ENCODE results near the gene GRK5. TPM values are rescaled to one million over a fixed set of nuclear protein-coding genes. Genes with fewer than 3 reads are reported as not detected.

The GRK5 gene
- total RNA-seq, 1 experiment from 2014 or later: 1.5 TPM

DNA sequence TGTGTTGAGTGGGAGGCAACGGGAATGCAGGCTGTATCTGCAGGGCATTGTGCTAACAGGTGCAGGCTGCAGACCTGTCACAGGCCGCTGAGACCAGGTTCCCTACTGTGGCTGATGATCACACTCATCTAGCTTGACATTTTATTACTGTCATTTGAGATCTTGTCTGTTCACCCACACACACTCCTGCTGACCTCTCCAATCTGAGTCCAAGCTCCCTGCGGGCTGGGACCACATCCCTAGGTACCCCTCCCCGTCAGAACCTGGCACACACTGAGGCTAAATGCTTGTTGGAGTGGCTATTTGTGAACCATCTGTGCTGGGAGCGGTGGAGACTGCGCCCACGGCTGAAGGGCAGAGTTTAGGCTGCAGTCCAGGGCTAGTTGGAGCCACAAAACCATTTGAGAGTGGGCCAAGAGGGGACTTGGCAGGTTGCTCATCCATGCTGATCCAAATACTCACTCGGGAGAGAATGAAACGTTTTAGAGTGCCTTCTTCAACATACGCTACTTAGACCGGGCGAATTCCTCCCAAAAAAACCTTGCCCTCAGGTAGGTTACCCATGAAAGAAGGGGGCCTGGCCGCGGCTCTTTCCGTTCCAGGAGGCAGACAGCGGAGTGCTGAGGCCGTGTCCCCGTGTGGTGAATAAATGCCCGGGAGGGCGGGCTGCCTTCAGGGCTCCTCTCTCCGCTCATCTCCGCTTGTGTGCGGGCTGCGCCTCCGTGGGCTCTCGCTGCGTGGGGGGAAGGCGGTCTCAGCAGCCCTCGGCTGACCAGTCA is 170.8 kb downstream of the GRK5 start:
- no peak for DNase-seq (ENCODE audit: low read depth)

DNA sequence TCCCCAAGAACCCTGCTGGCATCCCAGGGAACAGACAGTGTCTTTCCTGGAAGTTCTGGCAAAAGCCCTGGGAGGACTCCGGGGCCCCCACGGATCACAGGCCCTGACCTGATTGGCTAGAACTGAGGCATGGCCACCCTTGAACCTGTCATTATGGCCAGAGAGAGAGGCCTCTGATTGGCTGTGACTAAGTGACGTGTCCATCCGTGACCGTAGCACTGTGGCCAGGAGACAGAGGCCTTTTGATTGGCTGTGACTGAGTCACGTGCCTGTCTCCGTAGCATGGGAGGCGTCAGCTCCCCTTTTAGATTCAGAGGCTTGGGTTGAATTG is 171.3 kb downstream of the GRK5 start:
- peak; percentile 84 for DNase-seq (ENCODE audit: low read depth)

DNA sequence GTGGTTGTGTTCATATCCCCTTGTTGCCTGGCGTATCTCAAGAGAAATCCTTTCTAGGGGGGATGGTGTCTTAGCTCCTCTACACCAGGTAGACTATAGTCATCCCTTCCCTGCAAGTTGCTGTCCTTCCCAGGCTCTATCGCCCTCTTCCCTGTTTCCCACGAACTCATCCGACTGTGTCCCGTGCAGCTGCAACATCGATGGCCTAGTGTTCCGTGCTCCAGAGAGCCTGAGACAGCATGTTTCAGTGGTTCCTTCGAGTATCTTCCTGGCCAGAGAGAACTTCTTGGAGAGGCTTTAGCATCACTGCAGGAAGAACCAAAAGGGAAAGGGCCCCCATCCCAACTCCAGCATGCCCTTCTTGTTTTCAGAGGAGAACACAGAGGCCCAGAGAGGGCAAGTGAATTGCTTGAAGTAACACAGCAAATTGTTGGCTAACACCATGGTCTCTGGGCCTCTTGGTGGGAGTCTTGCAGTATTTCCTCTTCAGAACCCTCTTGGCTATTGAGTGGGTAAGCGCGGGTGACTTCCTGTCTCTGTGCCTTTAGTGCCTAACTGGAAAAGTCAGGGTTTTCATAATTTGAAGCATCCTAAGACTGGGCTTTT is 172.2 kb downstream of the GRK5 start:
- no peak for DNase-seq (ENCODE audit: low read depth)

DNA sequence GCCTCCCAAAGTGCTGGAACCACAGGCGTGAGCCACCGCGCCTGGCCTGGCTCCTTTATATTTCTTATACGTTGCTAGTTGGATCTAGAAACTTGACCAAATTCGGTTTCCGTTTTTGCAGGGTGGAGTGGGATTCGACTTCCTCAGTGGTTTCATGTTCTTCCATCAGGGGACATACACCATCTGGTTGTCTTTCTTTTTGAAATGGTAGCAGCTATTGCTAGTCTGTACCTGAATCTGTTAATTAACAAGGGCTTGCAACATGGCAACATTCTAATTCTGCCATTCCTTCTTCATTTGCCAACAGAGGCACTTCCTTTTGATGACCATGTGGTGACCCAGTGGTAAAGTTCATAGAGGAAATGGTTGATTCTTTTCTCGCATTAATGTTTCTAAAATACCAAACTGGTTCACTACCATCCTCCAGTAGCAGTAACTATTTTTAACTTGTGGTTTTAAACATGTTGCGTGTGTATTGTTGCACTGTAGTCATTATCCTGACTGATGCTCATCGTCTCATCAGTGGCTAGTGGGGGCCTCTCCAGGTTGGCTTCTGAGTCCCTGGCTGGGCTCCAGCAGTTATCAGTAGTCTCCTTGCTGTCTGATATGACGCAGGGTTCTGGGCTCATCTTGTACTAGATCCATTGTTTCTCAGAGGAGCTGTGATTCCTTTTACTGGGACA is 175.9 kb downstream of the GRK5 start:
- no peak for DNase-seq (ENCODE audit: low read depth)

DNA sequence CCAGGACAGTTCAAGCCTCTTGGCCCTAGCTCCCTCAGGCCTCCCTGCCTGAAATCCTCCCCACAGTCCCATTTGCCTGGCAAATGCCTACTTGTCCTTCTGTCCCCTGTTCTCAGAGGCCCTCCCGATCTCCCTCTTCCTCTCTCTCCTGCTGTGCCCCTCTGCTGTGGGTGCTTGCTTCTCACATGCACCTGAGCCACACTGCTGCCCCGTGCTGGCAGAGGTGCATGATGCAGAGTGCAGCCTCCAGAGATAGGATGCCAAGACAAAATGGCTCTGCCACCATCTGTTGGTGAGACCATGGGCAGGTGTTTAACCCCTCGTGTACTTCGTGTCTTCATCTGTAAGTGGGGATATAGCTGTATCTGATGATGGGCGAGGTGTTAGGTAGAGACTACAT is 176.8 kb downstream of the GRK5 start:
- no peak for DNase-seq (ENCODE audit: low read depth)

DNA sequence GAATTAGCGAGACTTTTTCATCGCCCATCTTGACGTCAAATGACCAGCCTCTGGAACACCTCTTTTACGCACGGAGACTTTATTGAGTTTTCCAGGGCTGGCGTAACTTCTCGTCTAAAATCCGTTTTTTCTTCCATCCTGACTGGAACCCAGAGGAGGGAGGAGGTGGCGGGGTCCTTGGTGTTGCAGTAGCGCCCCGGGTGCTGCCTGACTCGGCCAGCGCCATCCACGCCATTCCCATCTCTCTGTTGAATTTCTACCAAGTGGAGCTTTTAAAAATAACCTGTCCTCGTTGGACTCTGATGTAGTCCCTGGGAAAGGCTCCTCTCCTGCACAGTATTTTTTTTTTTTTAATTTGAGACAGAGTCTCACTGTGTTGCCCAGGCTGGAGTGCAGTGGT is 179.3 kb downstream of the GRK5 start:
- DNase-seq (ENCODE audit: low read depth): no peak

DNA sequence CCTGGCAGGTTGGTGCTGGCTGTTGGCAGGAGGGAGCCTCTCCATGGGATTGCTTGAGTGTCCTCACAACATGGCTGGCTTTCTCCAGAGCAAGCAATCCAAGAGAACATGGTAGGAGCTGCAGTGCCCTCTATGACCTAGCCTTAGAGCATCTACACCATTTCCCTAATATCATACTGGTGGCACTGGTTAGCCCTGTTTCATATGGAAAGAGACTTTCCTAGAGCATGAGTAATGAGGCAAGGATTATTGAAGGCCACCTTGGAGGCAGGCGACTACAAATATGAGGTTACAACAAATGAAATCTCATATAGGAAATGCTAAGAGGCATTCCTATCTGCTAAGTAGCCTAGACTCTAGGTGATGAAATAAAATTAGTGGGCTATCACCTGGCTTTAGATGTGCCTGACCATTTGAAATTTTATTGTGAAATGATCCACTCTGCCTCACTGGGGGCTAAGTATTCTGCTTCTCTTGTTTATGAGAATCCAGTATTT is 181.5 kb downstream of the GRK5 start:
- DNase-seq (ENCODE audit: low read depth): no peak

DNA sequence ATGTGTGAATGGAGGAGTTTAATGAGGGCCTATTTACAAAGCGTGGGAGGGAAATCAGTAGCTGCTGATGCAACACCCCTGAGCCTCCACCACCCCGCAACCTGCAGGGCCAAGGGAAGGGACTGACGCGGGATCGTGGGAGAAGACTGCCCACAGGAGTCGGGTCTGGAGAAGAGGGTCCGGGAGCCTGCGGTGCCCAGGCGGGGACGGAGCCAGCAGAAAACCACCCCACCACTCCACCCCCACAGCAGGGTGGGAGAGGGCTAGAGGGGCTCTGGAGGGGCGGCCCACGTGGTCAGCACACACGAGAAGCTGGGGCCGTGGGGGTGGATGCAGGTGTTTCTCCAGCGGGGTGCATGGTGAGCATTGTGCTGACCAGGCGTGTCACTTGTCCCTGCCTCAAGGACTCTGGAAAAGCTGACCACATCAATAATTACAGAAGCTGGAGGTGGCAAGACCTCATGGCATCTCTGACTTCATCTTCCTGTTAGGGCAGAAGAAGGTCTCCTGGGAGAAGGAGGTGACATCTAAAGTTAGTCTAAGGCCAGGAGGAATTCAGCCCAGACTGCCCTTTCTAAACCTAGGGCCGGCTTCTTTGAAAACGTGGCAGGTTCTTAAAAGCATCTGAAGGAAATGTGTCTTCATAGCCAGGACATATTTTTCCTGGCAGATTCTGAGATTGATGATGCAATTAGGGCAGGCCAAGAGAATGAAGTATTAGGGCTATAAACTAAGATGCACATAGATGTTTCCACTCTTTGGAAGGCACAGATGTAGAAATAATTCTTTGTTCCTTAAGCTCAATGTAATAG is 184.3 kb downstream of the GRK5 start:
- DNase-seq (ENCODE audit: low read depth): no peak

DNA sequence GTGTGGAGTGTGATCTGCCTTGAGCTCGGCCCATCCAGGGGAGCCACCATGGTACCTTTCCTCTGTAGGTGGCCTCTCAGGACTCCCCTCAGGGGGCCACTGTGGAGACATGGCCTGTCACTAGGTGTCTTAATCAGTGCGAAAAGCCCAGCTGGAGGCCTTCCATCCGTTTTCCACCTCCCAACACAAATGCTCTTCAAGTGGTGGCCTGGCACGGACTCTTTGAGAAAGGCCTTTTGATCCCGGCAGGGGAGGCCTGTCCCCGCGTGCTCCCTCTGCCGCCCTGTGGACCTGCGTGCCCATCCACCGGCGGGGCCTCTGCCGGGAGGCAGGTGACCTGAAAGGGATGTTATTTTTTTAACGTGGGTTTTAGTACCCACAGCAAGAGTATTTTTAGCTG is 185.6 kb downstream of the GRK5 start:
- no peak for DNase-seq (ENCODE audit: low read depth)

DNA sequence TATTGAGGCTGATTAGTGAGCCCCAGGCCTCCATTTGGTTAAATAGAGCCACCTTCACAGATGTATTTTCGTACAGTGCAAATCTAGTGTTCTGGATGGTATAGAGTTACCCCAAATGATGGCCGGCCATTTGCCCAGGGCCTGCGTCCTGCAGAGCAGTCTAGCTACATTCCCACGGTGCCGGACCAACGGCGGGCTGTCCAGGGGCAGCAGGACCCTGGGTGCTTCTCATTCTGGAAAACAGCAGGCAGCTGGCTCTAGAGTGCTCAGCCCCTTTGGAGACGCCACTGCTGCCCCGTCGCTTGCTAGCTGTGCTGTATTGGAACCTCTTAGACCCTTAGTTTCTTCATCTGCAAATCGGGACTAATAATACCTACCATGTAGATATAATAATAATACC is 186.1 kb downstream of the GRK5 start:
- no peak for DNase-seq (ENCODE audit: low read depth)

DNA sequence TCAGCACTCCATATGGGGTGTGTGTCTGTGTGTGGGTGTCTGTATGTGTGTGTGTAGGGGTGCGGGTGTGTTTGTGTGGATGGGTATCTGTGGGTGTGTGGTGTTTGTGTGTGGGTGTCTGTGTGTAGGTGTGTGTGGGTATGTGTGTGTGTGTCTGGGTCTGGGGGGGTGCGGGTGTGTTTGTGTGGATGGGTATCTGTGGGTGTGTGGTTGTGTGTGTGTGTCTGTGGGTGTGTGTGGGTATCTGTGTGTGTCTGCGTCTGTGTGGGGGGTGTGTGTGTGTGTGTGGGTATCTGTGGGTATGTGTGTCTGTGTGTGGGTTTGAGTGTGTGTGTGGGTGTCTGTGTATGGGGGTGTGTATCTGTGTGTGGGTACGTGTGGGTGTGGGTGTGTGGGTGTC is 186.5 kb downstream of the GRK5 start:
- DNase-seq (ENCODE audit: low read depth): no peak

DNA sequence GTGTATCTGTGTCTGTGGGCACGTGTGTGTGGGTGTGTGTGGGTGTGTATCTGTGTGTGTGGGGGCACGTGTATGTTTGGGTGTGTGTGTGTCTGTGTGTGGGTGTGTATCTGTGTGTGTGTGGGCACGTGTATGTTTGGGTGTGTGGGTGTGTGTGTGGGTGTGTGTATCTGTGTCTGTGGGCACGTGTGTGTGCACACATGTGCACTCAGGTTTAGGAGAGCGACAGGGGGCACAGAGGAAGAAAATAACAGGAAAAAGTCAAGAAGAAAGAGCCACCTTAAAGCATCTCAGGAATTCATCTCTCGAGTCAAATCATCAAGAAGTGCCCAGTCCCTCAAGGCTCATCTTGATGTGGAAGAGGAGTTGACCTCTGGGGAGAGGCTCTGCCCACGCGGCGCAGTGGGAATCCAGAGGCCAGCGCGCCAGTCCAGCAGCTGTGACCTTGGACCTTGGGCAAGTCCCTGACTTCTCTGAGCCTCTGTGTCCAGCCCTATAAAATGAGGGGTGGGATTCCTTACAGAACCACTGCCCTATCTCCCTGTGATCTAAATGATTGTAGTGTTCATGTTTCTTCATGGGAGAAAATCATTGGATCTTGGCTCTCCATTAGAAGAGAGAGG is 187.4 kb downstream of the GRK5 start:
- DNase-seq (ENCODE audit: low read depth): no peak

DNA sequence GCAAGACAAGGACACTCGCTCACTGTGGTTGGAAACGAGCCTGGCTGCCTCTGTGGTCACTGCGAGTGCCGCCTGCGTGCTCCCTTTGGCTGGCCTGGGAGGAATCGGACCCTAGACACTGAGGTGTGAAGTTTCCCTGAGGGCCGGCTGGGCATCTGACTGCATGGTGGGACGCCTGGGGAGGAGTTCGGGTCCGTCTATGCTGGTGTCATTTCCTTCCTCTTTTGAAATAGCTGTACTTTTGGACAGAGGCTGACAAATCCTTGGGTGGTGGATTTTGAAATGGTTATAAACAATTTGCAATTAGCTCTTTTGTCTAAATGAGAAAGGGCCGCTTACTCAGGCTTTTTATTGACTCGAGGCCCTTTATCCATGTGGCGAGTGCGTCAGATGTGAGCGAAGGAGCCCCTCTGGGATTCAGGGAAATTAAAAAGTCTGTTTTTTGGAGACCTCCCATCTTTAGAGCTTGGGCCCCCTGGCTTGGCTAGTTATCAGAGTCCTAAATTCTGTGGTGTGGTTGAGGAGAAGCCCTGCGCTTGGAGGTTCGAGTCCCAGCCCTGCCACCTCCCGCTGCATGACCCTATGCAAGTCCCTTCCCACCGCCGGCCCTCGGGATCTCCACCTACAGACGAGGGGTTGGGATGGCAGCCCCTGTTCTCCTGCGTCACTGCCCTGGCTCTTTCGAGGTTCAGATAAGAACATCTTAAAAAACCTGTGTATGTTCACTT is 188.1 kb downstream of the GRK5 start:
- DNase-seq (ENCODE audit: low read depth): no peak

DNA sequence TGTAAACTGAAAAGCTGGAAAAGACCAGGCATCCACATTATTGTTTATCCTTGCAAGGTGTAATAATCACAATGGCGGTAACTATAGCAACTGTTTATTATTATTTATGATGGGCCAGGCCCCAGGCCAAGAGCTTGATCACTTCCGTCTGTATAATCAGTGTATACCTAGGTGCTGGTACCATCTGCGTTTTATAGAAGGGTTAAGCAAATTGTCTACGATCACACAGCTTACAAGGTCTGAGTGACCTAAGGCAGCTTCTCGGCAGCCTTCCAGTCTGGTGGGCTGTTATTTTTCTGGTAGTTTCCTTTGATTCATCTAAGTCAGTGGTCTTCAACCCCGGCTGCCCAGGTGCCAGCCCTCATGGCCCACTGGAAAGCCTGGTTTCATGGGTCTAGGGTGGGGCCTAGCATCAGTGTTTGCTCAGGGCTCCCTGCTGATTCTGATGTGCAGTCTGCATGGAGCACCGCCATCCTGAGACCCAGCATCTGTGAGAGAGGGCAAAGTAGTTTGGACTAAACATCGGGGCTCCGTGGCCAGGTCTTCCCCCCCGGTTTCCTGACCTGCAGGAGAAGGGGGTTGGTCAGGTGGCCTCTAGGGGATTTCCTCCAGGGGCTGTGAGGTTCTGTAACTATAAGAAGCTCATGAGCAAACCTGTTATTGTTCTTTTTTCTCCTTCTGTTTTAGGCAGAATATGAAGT is 188.8 kb downstream of the GRK5 start:
- no peak for DNase-seq (ENCODE audit: low read depth)

DNA sequence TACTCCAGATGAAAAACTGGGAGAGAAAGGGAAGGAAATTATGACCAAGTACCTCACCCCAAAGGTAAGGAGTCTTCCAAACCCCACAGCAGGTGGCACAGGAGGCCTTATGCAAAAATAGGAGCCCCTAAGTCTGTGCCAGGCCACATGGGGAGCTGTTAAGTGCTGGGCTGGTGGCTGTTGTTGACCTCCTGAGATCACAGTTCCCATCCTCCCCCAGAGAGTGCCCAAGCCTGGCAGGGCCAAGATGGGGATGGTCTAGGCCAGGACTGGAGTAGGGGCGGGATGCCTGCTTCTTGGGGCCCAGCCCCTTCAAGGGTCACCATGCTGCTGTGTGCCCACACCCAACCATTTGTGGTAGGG is 189.3 kb downstream of the GRK5 start:
- no peak for DNase-seq (ENCODE audit: low read depth)

DNA sequence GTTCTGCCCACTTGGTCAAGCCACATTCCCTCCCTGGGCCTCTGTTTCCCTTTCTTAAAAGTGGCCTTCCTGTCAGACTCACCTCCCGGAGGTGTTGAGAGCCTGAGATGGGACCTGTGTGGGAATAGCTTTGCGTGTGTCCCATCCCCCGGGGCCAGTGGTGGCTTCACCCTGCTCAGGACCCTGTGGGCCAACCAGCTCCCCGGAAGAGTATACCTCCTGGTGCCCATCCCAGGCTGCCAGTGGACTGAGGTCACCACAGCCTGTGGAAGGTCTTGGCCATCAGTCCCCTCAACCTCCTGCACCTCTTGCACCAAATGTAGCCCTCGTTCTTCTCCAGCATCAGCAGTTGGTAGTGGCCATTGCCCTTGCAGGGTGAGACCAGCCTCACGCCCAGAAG is 190.0 kb downstream of the GRK5 start:
- no peak for DNase-seq (ENCODE audit: low read depth)

DNA sequence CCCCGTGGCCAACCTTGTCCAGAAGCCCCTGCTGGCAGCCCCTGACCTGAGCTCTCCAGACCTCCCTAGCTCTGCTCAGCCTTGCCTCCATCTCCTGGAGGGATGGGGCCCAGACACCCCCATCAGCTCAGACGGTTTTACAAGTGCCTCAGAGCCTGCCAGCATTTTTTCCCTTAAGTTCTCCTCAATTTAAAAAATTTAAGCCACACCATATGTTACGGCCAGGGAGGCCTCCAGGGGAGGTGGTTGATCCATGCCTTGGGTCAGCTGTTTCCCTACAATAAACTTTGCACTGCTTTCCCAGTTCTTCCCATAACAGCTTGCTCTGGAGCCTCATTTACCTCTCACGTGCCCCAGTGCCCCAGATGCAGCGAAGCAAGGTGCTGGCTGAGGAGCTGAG is 191.6 kb downstream of the GRK5 start:
- DNase-seq (ENCODE audit: low read depth): no peak

DNA sequence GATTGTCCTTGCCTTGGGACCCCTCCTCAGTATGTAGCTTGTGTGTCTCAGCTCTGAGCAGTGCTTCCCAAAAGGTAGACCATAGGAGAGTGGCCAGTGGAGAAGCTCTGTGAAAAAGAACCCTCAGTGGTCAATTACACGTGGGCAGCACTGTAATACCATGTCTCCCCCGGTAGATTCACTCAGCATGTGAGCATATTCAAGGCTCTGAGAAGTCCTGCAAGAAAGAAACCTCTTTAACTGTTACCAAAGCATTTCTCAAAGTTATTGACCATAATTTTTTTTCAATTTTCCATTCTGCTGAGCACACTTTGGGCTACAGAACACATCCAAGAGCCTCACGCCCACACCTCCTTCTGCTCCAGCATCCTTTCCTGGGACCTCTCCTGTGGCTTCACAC is 192.1 kb downstream of the GRK5 start:
- DNase-seq (ENCODE audit: low read depth): no peak

DNA sequence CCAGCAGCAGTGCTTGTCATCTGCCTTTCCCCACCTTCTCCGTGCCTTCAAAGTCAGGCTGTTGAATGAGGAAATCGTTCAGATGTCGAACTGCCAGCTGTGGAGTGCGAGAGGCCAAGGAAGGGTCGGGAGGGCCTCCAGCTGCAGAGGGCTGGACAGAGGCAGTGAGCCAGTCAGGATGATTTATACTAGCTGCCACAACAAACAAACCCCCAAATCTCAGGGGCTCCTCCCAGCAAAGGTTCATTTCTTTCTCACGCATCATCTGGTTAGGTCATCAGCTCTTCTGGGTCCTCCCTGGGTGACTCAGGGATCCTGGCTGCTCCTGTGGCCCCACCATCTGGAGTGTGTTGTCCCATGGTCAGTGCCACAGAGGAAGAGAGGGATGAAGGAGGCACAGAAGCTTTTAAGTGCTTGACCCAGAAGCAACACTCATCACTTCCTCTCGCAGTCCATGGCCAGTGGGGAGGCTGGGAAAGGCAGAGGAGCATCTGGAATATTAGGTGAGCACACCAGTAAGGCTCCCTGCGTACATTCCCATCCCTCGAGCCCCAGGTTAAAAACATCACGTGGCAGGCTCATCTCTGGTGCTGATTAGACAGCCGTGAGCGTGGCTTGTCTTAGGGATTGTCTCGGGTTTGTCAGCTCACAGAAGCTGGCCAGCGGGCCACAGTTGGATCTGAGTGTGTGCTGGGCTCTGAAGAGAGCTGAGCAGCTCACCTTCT is 194.5 kb downstream of the GRK5 start:
- DNase-seq (ENCODE audit: low read depth): peak; percentile 86

DNA sequence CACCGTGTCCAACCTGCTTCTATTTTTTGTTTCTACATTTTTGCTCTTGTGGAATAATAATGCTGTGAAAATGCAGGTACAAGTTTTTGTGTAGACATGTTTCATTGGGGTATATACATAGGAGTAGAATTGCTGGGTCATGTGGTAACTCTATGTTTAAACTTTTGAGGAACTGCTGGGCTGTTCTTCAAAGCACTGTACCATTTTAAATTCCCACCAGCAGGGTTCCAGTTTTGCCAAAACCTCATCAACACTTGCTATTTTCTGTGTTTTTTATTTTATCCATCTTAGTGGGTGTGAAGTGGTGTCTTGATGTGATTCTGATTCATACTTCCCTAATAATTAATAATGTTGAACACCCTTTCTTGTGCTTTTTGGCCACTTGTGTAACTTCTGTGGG is 196.6 kb downstream of the GRK5 start:
- DNase-seq (ENCODE audit: low read depth): no peak

Data from LHCN-M2 (cell line).